G401 (cell line): Measurements from ENCODE around the gene JAG2. TPM values are rescaled to one million over a fixed set of nuclear protein-coding genes. Genes with fewer than 3 reads are reported as not detected.

Source experiments
- DNase-seq: peaks from one replicate; pipeline ENCODE4 v3.0.0-alpha.2; 2015; ENCODE audit warnings: low spot score
- in situ Hi-C: cut with HindIII; loops from 2 replicates; pipeline ENCODE4 v1.10.0; 2016; ENCODE audit warnings: low sequenced_read_pairs, mixed read lengths
- total RNA-seq: library from RNA; depleted of rRNA; stranded (reverse); fragments of >200 nt; shearing (Covaris generic); gene quantifications from 2 replicates; pipeline ENCODE4 v1.2.3, GENCODE V29; 2014

JAG2 gene
- total RNA-seq, 1 experiment from 2014 or later = 8.6 TPM

GRCh38 chr14:105107781-105108515 lies 60.6 kb downstream of the JAG2 start:
- in situ Hi-C loops = no loop called here
- DNase-seq = no peak

GRCh38 chr14:105107351-105107750 lies 61.2 kb downstream of the JAG2 start:
- in situ Hi-C loops = no loop called here
- no peak for DNase-seq

DNA sequence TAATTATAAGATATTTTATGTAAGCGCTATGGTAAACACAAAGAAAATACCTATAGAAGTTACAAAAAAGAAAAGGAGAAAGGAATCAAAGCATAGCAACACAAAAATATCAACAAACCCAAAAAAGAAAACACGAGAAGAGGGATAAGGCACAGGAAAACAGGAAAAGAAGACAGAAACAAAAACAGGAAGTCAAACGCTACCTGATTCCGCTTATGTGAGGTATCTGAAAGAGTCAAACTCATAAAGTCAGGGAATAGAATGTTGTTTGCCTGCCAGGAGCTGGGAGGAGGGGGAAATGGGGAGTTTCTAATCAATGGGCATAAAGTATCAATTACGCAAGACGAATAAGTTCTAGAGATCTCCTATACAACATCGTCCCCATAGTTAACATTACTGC lies 63.4 kb downstream of the JAG2 start:
- DNase-seq = no peak
- in situ Hi-C loops = no loop called here

DNA sequence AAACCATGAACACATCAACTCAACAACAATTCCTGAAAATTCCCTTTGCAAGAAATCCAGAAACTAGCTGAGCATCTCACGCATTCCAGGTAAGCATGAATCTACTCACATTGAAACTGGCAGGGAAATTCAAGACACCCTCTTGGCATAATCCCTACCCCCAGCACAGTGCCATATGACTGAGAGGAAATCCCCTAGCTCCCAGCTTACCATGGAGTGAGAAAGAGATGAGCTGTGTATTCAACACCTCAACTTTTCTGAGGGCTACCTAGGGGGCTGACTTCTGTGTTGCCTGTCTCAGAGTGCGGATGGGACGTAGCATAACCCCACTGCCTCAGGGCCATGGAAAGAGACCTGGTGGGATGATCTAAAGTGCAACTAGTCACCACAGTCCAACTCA lies 65.7 kb downstream of the JAG2 start:
- in situ Hi-C loops = no loop called here
- no peak for DNase-seq

- DNase-seq = no peak
- in situ Hi-C loops = no loop called here
Observed at GRCh38 chr14:105102361-105102870, 66.2 kb downstream of the JAG2 start.

DNA sequence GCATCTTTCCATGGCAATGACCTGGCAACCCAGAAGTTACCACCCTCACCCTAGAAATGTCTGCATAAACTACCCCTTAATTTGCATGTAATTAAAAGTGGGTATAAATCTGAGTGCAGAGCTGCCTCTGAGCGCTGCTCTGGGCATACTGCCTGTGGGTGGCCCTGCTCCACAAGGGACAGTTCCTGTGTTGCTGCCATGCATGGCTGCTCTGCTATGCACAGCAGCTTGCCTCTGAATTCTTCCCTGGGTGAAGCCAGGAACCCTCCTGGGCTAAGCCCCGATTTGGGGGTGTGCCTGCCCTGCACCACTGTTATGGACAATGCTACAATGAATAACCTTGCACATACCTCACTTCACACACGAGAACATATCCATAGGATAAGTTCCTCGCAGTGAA lies 67.7 kb downstream of the JAG2 start:
- in situ Hi-C loops = no loop called here
- DNase-seq = no peak

DNA sequence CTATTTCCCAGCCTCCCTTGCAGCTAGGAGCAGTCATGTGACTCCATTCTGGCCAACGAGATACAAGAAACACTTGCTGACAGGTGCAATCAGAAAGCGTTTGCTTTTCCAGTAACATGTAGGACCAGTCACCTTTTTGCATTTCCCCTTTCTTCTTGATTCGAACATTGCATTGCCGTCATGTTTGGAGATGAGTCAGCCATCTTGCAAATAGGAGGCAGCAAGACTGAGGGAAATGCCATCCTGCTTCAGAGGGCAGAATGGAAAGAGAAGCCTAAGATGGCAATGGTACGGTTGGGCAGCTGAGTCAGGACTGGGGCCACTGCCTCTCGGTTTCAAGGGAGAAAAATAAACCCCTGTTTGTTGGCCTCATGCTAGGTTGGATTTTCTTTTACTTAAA lies 68.8 kb downstream of the JAG2 start:
- in situ Hi-C loops = no loop called here
- no peak for DNase-seq

DNA sequence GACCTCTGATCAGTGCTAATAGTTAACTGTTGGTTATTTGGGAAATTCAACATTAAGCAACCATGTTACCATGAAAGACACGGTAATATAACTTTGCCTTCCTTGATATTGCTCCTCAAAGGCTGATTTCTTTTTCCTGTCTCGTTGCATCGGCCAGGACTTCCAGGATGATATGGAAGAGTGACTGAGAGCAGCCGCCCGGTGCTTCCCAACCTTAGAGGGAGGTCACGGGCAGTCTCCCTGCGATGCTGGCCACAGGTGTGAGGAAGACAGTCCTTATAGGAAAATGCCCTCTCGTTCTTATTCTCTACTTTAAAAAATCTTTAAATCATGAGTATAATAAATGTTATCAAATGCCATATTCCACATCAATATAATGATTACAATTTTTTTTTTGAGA lies 70.3 kb downstream of the JAG2 start:
- in situ Hi-C loops = no loop called here
- no peak for DNase-seq

GRCh38 chr14:105097794-105098127 lies 70.8 kb downstream of the JAG2 start:
- in situ Hi-C loops = no loop called here
- no peak for DNase-seq

DNA sequence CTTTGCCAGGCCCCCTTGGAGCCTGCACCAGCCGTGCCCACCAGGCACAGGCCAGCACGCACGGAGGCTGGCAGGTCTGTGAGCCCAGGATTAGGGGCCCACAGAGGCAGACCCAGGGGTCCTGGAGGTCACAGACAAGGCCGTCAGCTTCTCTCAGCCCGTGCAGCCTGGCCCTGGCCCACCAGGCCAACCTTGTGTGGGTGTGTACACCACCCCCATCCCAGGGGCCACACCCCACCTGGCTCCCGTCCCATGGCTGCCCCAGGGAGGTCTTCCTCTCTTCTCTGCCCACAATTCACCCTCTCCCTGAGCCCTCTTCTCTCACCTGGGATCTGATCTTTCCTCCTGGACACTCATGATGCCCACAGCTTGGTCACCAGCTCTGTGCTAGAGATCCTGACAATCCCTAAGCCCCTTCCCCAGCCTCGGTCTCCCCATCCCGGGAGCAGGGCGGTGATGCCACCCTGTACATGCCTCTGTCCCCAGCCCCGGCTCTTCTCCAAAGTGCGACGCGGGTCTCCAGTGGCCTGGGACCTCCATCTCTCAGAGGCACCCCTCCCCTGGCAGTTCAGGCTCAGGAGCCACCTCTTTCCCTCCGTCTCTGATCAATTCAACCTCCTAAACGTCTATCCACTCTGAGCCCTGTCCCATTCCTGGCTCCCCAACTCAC lies 72.2 kb downstream of the JAG2 start:
- in situ Hi-C loops = no loop called here
- DNase-seq = no peak

GRCh38 chr14:105095236-105095805 lies 73.3 kb downstream of the JAG2 start:
- in situ Hi-C loops = no loop called here
- no peak for DNase-seq

GRCh38 chr14:105094193-105094907 lies 74.2 kb downstream of the JAG2 start:
- DNase-seq = no peak
- in situ Hi-C loops = no loop called here

GRCh38 chr14:105093431-105094192 lies 75.0 kb downstream of the JAG2 start:
- in situ Hi-C loops = no loop called here
- DNase-seq = peak; percentile 69

DNA sequence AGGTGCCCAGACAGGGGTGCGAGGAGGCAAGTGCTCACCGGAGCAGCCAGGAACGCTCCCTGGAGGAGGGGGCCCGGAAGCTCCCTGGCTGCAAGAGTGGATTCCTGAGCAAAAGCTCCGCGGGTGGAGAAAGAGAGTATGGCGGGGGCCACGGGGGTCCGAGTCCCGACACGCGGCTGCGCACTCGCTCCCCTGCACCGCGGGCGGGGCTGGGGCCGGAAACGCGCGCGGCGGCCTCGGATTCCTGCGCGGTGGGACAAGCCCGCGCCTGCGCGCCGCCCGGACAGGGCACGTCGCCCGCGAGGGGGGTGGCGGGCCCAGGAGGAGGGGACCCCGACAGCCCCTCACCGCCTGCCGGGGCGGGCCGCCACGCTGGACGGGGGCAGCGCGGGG lies 75.5 kb downstream of the JAG2 start:
- in situ Hi-C loops = no loop called here
- DNase-seq = peak; percentile 41

DNA sequence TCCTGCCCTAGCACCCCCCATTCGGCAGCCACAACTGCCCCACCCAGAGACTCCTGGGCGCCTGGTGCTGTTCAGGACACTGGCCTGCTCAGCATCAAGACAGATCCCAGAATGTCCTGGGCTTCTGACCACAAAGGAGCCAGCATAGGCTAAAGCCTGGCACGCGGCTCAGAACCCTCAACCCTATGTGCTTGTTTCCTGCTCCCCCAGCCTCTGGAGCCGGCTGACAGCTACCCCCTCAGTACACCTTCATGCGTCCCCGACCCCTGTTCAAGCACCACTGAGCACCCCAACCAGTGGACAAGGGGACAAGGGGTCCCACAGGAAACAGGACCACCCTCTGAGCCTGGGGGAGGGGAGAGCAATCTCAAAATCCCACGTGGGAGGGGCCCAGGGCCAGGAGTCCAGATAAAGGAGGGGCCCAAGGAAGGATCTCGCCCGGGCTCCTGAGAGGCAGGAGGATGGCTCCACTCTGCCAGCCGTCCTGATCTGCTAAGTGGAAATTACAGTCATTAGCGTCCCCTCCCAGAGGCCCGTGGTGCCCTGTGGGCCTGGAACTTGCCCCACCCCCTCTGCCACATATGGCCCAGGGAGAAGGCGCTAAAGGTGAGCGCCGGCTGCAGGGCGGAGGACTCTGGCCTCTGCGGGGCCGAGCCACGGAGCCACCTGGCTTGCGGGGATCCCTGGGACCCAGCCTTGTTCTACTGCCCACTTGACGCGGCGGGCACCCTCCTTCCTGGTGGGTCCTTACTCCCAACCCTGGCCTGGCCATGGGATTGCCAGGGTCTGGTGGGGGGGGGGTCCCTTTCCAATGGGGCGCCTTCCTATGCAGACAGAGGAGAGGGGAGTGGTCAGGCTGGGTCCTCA lies 76.2 kb downstream of the JAG2 start:
- in situ Hi-C loops = no loop called here
- DNase-seq = peak; percentile 37

DNA sequence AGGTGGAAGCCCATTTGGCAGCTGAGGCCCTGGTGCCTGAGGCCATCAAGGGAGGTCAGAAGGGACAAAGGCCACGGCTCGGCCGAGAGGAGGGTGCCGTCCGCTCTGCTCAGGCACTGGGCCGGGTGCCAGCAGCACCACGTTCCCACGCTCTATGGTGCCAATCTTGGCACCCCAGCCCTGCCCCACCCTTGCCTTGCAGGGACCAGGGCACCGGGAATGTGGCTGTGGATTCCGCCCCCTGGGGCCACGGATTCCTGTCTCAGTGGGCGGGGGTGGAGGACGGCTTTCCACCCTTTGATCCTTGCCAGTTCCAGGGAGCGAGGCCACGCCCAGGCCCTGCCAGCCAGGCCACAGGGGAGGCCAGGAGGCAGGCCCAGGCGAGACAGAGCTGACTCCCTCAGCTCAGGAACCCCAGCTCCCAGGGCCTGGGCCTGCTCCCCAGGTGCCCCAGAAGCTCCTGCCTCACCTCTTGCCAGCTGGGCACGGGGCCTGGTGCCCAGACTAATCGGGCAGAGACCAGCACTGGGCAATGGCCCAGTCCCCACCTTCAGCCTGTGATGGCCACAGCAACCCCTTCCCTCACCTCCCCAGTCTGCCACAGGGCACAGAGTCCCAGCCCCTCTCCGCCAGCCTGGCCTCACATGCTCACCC lies 76.9 kb downstream of the JAG2 start:
- peak; percentile 46 for DNase-seq
- in situ Hi-C loops = no loop called here

DNA sequence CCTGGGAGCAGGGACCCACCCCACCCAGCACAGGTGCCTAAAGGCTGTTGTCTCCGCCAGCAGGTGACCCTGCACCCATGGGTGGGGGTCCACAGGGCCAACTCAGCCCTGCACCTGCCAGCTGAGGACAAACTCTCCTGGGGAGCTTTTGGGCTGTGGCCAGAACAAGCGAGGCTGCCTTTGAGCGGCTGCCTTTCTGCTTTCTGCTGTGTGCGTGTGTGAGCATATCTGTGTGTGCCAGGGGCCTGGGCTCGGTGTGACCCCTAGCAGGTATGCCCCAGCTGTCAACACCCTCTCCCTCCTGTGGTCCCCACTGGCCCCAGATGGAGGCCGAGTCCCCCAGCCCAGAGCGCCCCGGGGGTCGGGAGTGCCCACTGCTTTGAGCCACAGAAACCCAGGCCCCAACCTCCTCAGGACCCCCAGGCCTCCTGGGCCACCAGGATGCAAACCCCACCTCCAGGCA lies 77.5 kb downstream of the JAG2 start:
- DNase-seq = no peak
- in situ Hi-C loops = no loop called here
